ENCODE measurements around the gene UNC13C.

GRCh38 chr15:54322341-54322740 lies 344.1 kb downstream of the UNC13C start:
- no peak for TF ChIP-seq CTCF (IDR thresholded peaks at IDR 0.05; ENCODE audit: poor library complexity, severe bottlenecking)
- no peak for TF ChIP-seq EZH2 (IDR thresholded peaks at IDR 0.05; ENCODE audit: borderline replicate concordance, insufficient read depth, low read length, poor library complexity, severe bottlenecking)
- TF ChIP-seq RAD21 (conservative IDR thresholded peaks at IDR 0.05), result no peak
- TF ChIP-seq POLR2AphosphoS5 (IDR thresholded peaks at IDR 0.05), result no peak

All from neural cell (in vitro differentiated cells).